Ascending aorta (tissue), 2 donors: ENCODE measurements around the gene GJB4. TPM values are rescaled to one million over a fixed set of nuclear protein-coding genes. Genes with fewer than 3 reads are reported as not detected.
A peak's percentile ranks its signal among the peaks of the same experiment; 100 is the strongest.

Experiments used
- DNase-seq, 2 donors: peaks; one replicate each; pipeline ENCODE4 v3.0.0-alpha.2; 2019; ENCODE audit warnings: low spot score in 2 of 2
- H3K27ac ChIP-seq, 2 donors: fragments of 200-600 bp; sonication (generic); one replicate each; pipeline ENCODE4 v1.5.1; 2016 to 2017; ENCODE audit warnings: mild to moderate bottlenecking in 1 of 2
- H3K27me3 ChIP-seq: fragments of 200-600 bp; sonication (generic); one replicate; pipeline ENCODE4 v1.5.1; 2017
- H3K36me3 ChIP-seq, 2 donors: fragments of 200-600 bp; sonication (generic); one replicate each; pipeline ENCODE4 v1.5.1; 2016
- H3K4me1 ChIP-seq, 2 donors: fragments of 200-600 bp; sonication (generic); one replicate each; pipeline ENCODE4 v1.5.1; 2016 to 2017; ENCODE audit warnings: mild to moderate bottlenecking in 1 of 2
- H3K4me3 ChIP-seq, 2 donors: fragments of 200-600 bp; sonication (generic); one replicate each; pipeline ENCODE4 v1.5.1; 2016 to 2017; ENCODE audit warnings: mild to moderate bottlenecking in 1 of 2
- H3K9me3 ChIP-seq, 2 donors: fragments of 200-600 bp; sonication (generic); one replicate each; pipeline ENCODE4 v1.5.1; 2016
- intact Hi-C: fragments of 100-400 bp; cut with DNase I; formaldehyde crosslinking; loops from one replicate; pipeline ENCODE4 v1.15.1; 2023
- total RNA-seq: library from RNA; depleted of rRNA; stranded (reverse); fragments of >200 nt; gene quantifications from one replicate; pipeline ENCODE4 v1.1.0, GENCODE V29; 2016
- TF ChIP-seq, protein P1 (sequence below), 3 experiments: fragments of 200-600 bp in 2 of 3; fragments of 450-650 bp in 1 of 3; sonication (generic) in 2 of 3; IDR thresholded peaks; one replicate each; pipeline ENCODE4 v1.5.1; 2016 to 2019; ENCODE audit warnings: antibody characterized with exemption in 3 of 3, mild to moderate bottlenecking in 1 of 3, moderate library complexity in 1 of 3

GJB4 gene
- total RNA-seq, 1 donor from 2014 or later: not detected

DNA sequence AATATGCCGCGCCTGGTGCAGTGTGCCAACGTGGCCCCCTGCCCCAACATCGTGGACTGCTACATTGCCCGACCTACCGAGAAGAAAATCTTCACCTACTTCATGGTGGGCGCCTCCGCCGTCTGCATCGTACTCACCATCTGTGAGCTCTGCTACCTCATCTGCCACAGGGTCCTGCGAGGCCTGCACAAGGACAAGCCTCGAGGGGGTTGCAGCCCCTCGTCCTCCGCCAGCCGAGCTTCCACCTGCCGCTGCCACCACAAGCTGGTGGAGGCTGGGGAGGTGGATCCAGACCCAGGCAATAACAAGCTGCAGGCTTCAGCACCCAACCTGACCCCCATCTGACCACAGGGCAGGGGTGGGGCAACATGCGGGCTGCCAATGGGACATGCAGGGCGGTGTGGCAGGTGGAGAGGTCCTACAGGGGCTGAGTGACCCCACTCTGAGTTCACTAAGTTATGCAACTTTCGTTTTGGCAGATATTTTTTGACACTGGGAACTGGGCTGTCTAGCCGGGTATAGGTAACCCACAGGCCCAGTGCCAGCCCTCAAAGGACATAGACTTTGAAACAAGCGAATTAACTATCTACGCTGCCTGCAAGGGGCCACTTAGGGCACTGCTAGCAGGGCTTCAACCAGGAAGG is 25.8 kb downstream of the GJB4 start:
- TF ChIP-seq, protein P1, sequence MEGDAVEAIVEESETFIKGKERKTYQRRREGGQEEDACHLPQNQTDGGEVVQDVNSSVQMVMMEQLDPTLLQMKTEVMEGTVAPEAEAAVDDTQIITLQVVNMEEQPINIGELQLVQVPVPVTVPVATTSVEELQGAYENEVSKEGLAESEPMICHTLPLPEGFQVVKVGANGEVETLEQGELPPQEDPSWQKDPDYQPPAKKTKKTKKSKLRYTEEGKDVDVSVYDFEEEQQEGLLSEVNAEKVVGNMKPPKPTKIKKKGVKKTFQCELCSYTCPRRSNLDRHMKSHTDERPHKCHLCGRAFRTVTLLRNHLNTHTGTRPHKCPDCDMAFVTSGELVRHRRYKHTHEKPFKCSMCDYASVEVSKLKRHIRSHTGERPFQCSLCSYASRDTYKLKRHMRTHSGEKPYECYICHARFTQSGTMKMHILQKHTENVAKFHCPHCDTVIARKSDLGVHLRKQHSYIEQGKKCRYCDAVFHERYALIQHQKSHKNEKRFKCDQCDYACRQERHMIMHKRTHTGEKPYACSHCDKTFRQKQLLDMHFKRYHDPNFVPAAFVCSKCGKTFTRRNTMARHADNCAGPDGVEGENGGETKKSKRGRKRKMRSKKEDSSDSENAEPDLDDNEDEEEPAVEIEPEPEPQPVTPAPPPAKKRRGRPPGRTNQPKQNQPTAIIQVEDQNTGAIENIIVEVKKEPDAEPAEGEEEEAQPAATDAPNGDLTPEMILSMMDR (IDR thresholded peaks at IDR 0.05): no peak
- Histone ChIP-seq H3K4me3 (no peak overlapping the region), H3K27me3 (peaks cover 6% of the 10 kb centered on the region), H3K9me3 (no peaks in the 10 kb centered on the region), H3K36me3 (no peaks in the 10 kb centered on the region), H3K4me1 (peaks cover 5 to 24% of the 10 kb centered on the region in 2 donors), H3K27ac (no peak overlapping the region)
- DNase-seq: peak in 1 of 2 donors; percentile 55
- intact Hi-C loops: no loop called here

DNA sequence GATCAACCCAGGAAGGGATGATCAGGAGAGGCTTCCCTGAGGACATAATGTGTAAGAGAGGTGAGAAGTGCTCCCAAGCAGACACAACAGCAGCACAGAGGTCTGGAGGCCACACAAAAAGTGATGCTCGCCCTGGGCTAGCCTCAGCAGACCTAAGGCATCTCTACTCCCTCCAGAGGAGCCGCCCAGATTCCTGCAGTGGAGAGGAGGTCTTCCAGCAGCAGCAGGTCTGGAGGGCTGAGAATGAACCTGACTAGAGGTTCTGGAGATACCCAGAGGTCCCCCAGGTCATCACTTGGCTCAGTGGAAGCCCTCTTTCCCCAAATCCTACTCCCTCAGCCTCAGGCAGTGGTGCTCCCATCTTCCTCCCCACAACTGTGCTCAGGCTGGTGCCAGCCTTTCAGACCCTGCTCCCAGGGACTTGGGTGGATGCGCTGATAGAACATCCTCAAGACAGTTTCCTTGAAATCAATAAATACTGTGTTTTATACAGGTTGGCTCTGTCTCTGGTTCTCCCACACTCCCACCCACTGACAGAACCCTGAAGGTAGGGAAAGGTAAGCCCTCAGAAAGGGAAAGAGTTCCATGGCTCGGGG is 26.4 kb downstream of the GJB4 start:
- H3K27me3 ChIP-seq: peaks cover 6% of the 10 kb centered on the region
- no peaks in the 10 kb centered on the region for H3K9me3 ChIP-seq
- H3K36me3 ChIP-seq: no peaks in the 10 kb centered on the region
- peaks cover 5 to 21% of the 10 kb centered on the region in 2 donors for H3K4me1 ChIP-seq
- peak in 1 of 2 donors; percentile 59 for DNase-seq
- no peak overlapping the region for H3K4me3 ChIP-seq
- H3K27ac ChIP-seq: no peak overlapping the region
- TF ChIP-seq, protein P1 (IDR thresholded peaks at IDR 0.05): no peak
- intact Hi-C loops: loop anchor here (1.0 kb wide), 2 partner anchors 66 to 80 kb away; no protein-coding TSS in a partner anchor

DNA sequence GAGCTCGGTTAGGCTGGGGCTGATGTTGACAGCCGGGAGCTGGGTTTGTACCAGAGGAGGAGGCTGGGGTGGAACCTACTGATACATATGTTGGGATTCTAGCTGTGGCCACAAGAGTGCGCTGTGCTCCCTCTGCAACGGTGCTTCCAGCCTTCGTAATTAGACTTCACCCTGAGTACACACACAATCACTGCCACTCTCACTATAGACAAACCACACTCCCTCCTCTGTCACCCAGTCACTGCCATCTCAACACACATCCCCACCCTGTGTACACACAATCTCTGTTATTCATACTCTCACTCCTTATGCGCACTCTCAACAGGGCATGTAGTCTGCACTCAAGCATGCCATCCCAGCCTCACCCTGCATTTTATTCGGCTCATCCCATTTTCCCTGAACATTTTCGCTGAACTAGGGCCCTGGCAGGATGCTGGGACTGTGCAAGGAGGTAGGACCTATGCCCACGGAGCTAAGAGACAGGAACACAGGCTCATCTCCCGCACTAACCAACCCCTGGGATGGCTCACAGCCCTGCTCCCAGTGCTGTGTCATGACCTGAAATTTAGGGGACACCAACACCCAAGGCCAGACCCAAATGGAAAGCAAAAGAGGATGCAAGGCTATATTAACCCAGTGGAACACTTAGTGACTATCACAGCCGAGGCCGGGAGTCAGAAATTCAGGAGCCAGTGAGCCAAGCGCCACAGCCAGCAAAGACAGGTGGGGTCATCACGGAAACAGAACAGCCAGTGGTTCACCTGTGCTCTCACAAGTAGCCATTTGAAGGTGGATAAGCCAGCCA is 27.2 kb downstream of the GJB4 start:
- peak in 1 of 2 donors; percentile 81 for DNase-seq
- intact Hi-C loops: loop anchor here (1.0 kb wide), 2 partner anchors 66 to 80 kb away; no protein-coding TSS in a partner anchor
- H3K4me3 ChIP-seq: no peak overlapping the region

DNA sequence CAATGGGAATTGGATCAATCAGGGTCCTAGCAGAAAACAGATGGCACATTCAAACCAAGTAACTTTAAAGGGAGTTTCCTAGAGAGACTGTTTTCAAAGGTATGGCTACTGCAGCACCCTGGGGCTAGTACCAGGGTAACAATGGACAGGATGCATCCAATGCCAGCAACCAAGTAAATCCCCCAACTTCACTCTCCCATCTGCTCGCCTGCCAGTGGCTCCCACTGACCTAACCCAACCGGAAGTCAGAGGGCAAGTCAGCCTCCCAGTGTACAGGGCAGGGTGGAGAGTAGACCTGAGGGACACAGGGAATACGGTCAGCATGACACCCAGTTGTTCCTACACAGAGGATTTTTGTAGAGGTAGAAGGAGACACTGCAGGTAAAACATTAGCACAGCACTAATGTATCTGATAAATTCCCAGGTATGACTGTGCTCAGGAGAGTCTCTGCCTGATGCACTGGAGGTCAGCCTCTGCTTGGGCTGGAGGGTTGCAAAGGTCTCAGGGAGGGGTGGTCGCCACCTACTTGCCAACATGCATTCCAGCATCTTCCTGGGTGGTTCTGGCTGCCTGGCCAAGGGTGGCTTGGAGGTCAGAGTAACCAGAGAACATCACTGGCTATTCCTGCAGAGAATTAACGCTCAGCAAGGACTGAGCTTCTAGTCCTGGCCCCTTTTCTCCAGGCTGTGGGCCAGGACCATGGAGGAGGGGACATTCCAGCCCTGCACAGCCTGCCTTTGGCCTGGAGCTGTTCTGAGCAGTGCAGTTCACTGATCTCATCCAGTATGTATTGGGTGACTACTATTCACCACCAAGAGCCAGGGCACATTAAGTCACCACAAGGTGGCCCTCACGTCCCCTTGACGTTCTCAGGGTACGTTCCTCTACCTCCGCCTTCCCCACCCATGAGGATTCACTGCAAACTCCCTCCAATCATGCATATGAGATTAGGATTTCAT is 28.2 kb downstream of the GJB4 start:
- Histone ChIP-seq H3K4me1 (peaks cover 10 to 20% of the 10 kb centered on the region in 2 donors), H3K9me3 (no peaks in the 10 kb centered on the region), H3K36me3 (no peaks in the 10 kb centered on the region), H3K4me3 (no peak overlapping the region), H3K27ac (peak overlapping the region; percentile 50 to 63), H3K27me3 (no peaks in the 10 kb centered on the region)
- DNase-seq: peak in 1 of 2 donors; percentile 72
- TF ChIP-seq, protein P1 (IDR thresholded peaks at IDR 0.05): peak; percentile 30 to 56 (median 49)
- intact Hi-C loops: no loop called here

More for the DNA sequence above, 27.2 kb downstream of the GJB4 start:
- H3K27me3 ChIP-seq: peaks cover under 1% of the 10 kb centered on the region
- H3K36me3 ChIP-seq: no peaks in the 10 kb centered on the region
- H3K4me1 ChIP-seq: peaks cover 3 to 13% of the 10 kb centered on the region in 2 donors
- H3K9me3 ChIP-seq: no peaks in the 10 kb centered on the region
- peak overlapping the region; percentile 48 to 50 for H3K27ac ChIP-seq
- TF ChIP-seq, protein P1 (IDR thresholded peaks at IDR 0.05): peak; percentile 85 to 86 (median 85)

DNA sequence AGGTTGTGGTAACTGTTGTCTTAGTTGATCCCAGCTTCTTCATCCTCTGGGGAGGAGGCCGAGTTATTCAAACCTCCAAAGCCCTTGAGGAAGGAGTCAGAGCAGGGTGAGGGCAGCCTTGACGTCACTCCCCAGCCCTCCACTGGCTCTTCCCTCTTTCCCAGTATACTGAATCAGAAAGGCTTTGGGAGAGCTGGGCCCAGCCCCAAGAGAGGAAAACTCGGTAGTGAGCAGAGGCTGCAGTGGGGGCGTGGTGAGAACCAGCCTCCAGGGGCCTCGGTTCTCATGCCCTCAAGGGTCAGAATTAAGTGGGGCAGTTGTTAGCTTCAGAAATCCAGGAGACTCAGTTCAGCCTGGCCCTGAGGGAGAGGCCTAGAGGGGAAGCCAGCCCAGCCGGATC is 31.4 kb downstream of the GJB4 start:
- no peak overlapping the region for H3K4me3 ChIP-seq
- TF ChIP-seq, protein P1 (IDR thresholded peaks at IDR 0.05): no peak
- no peak for DNase-seq
- peaks cover 10 to 20% of the 10 kb centered on the region in 2 donors for H3K4me1 ChIP-seq
- H3K27me3 ChIP-seq: no peaks in the 10 kb centered on the region
- intact Hi-C loops: no loop called here
- H3K27ac ChIP-seq: peak overlapping the region; percentile 90 to 92
- no peaks in the 10 kb centered on the region for H3K9me3 ChIP-seq
- H3K36me3 ChIP-seq: peaks cover 0 to 12% of the 10 kb centered on the region in 2 donors
